Choroid plexus epithelial cell (primary cell): ENCODE measurements around the gene TMPRSS2.

Experiments used
- DNase-seq: peaks from one replicate; pipeline ENCODE4 v3.0.0-alpha.2; 2010; ENCODE audit warnings: low read depth
- H3K4me3 ChIP-seq: 2 replicates; pipeline ENCODE4 v1.5.1; 2011; ENCODE audit warnings: low read depth, mild to moderate bottlenecking, control low read depth, low read length, moderate library complexity
- CTCF ChIP-seq: conservative IDR thresholded peaks from 2 replicates; pipeline ENCODE4 v1.5.1; 2011; ENCODE audit warnings: low read depth, mild to moderate bottlenecking, control low read depth, inconsistent platforms, low read length, moderate library complexity

TMPRSS2 gene

GRCh38 chr21:41453198-41453597 is 54.8 kb downstream of the TMPRSS2 start:
- no peak overlapping the region for H3K4me3 ChIP-seq
- TF ChIP-seq CTCF, result no peak
- DNase-seq, result no peak

DNA sequence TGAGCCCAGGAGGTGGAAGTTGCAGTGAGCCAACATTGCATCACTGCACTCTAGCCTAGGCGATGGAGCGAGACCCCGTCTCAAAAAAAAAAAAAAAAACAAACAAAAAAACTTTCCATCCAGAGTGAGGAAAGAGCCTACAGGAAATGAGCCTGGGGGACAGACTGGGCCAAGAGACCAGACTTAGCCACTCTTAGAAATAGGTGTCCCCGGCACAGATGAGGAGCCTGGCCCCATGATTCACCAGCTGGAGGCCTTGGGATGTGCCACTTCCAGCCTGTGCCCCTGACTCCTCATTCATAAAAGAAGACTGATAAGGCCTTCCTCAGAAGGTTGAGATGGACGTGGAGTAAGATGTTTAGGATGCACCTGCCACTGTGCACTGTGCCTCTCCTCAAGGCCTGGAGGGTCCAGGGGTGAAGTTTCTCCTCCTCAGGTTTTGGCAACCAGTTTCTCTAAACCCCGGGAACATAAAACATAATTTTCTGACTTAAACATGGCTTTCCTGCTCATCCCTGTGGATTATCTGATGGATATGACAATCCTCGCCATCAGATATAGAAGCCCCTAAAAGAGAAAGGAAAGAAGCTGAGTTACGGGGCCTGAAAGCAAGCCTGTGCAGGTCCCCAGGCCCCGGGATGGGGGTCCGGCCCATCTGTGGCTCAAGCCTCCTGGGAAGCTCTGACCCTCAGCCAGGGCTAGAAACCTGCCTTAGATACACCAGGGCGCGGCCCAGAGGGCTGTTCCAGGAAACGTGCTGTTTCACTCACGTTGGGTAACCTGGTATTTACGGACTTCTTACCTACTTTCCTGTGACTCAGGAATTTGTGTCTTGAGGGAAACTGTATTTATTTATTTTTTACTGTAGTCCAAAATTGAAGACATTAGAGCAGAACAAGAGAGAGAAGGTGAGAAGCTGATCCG is 55.9 kb downstream of the TMPRSS2 start:
- no peak for DNase-seq
- no peak for TF ChIP-seq CTCF
- no peak overlapping the region for H3K4me3 ChIP-seq

DNA sequence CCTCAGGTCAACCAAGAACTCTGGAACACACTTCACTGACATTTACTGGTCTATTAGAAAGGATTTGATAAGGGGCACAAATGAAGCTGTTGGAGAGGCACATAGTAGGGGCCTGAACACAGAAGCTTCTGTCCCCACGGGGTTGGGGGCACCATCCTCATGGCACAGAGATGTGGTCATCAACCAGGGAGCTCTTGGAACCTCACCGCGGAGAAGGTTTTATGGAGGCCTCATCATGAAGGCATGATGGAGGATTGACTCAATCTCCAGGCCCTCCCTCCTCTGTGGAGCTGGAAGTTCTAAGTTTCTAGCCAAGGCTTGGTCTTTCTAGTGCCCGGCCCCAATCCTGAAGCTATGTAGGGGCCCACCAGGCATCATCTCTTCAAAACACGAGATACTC is 58.3 kb downstream of the TMPRSS2 start:
- no peak overlapping the region for H3K4me3 ChIP-seq
- no peak for TF ChIP-seq CTCF
- no peak for DNase-seq

DNA sequence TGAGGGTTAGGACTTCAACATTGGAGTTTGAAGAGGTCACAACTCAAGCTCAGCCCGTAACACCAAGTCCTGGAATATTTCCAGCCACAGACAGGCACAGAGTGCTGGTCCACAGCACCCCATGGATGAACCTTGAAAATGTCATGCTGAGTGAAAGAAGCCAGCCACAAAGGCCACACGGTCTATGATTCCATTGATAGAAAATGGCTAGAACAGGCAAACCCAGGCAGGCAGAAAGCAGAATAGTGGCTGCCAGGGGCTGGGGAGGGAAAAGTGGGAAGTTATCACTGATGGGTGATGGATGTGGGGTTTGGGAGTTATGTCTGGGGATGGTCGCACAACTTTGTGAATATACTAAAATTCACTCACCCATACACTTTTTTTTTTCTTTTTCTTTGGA is 60.6 kb downstream of the TMPRSS2 start:
- no peak overlapping the region for H3K4me3 ChIP-seq
- DNase-seq, result no peak
- no peak for TF ChIP-seq CTCF

DNA sequence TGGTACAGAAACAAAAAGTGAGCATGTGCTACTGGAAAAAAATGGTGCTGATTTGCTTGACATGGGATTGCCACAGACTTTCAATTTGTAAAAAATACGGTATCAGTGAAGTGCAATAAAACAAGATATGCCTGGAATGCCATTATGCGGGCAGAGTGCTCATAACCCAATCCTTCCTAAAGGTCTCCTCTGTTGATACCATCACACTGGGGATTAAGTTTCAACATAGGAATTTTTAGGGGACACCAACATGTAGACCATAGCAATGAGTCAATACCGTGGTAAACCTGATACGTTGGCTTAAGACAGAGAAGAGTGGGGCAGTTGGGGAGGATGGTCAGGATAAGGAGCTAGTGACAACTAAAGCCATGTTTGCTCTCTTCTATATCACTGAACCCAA is 61.4 kb downstream of the TMPRSS2 start:
- no peak overlapping the region for H3K4me3 ChIP-seq
- no peak for TF ChIP-seq CTCF
- no peak for DNase-seq

DNA sequence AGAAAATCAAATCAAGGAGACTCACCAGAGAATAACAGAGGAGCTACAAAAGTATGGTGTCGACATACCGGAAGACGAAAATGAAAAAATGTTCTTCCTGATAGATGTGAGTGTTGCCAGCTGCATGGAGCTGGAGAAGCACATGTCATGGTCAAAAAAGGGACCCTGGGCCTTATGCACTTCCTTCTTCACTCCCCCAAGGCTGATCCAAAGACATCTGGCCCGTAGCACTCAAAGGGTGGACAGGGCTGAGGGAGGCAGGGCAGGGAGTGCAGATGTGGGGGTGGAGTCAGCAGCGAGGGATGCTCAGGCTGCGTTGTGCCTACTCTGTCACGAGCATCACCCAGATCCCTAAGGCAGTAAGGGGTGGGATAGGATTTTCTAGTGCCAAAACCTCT is 62.5 kb downstream of the TMPRSS2 start:
- DNase-seq, result no peak
- H3K4me3 ChIP-seq, result no peak overlapping the region
- TF ChIP-seq CTCF, result no peak

GRCh38 chr21:41444703-41445464 is 63.1 kb downstream of the TMPRSS2 start:
- DNase-seq, result no peak
- H3K4me3 ChIP-seq, result no peak overlapping the region
- no peak for TF ChIP-seq CTCF
